Measurements from ENCODE around the gene SREBF2.

SREBF2 gene

GRCh38 chr22:41899992-41900651 is 67.2 kb downstream of the SREBF2 start:
- no peak for TF ChIP-seq FOXP2 (optimal IDR thresholded peaks at IDR 0.05; ENCODE audit: borderline replicate concordance, extremely low read depth, extremely low read length, insufficient read depth)
- no peak for TF ChIP-seq REST (IDR thresholded peaks at IDR 0.05; ENCODE audit: insufficient read depth in 1 of 2, low read depth in 2 of 2, low read length in 2 of 2)
- no peak for TF ChIP-seq POLR2AphosphoS5 (IDR thresholded peaks at IDR 0.05; ENCODE audit: low read depth, low read length)
- no peak for TF ChIP-seq TAF1 (IDR thresholded peaks at IDR 0.05; ENCODE audit: borderline replicate concordance, insufficient read depth, low read length)
- TF ChIP-seq SIN3A (IDR thresholded peaks at IDR 0.05; ENCODE audit: borderline replicate concordance, insufficient read depth, low read length): no peak

- TF ChIP-seq REST (IDR thresholded peaks at IDR 0.05; ENCODE audit: insufficient read depth in 1 of 2, low read depth in 2 of 2, low read length in 2 of 2) (no peak), POLR2AphosphoS5 (IDR thresholded peaks at IDR 0.05; ENCODE audit: low read depth, low read length) (no peak), SIN3A (IDR thresholded peaks at IDR 0.05; ENCODE audit: borderline replicate concordance, insufficient read depth, low read length) (no peak), TAF1 (IDR thresholded peaks at IDR 0.05; ENCODE audit: borderline replicate concordance, insufficient read depth, low read length) (no peak), FOXP2 (optimal IDR thresholded peaks at IDR 0.05; ENCODE audit: borderline replicate concordance, extremely low read depth, extremely low read length, insufficient read depth) (no peak)
These were observed 67.9 kb downstream of the SREBF2 start for GRCh38 chr22:41900652-41901312.

GRCh38 chr22:41902016-41902415 is 69.1 kb downstream of the SREBF2 start:
- TF ChIP-seq TAF1 (IDR thresholded peaks at IDR 0.05; ENCODE audit: borderline replicate concordance, insufficient read depth, low read length) (no peak), REST (IDR thresholded peaks at IDR 0.05; ENCODE audit: insufficient read depth in 1 of 2, low read depth in 2 of 2, low read length in 2 of 2) (no peak), POLR2AphosphoS5 (IDR thresholded peaks at IDR 0.05; ENCODE audit: low read depth, low read length) (no peak), SIN3A (IDR thresholded peaks at IDR 0.05; ENCODE audit: borderline replicate concordance, insufficient read depth, low read length) (no peak)

- TF ChIP-seq SIN3A (IDR thresholded peaks at IDR 0.05; ENCODE audit: borderline replicate concordance, insufficient read depth, low read length) (no peak), TAF1 (IDR thresholded peaks at IDR 0.05; ENCODE audit: borderline replicate concordance, insufficient read depth, low read length) (no peak), FOXP2 (optimal IDR thresholded peaks at IDR 0.05; ENCODE audit: borderline replicate concordance, extremely low read depth, extremely low read length, insufficient read depth) (no peak), POLR2AphosphoS5 (IDR thresholded peaks at IDR 0.05; ENCODE audit: low read depth, low read length) (no peak), REST (IDR thresholded peaks at IDR 0.05; ENCODE audit: insufficient read depth in 1 of 2, low read depth in 2 of 2, low read length in 2 of 2) (no peak)
These were observed 70.1 kb downstream of the SREBF2 start for GRCh38 chr22:41902932-41903421.

All from PFSK-1 (cell line).